Measurements from ENCODE around the gene AOPEP. TPM values are rescaled to one million over a fixed set of nuclear protein-coding genes. Genes with fewer than 3 reads are reported as not detected.

Gene AOPEP
- total RNA-seq, 1 experiment from 2014 or later: 15.0 TPM

GRCh38 chr9:95053611-95054570 lies 327.4 kb downstream of the AOPEP start:
- Histone ChIP-seq H2BK120ac (ENCODE audit: low read depth, low read length, poor library complexity, severe bottlenecking) (no peak overlapping the region), H3K9ac (ENCODE audit: extremely low read depth, insufficient read length, low read length) (no peak overlapping the region), H3K14ac (ENCODE audit: insufficient read depth, low read length) (no peak overlapping the region), H3K4me1 (ENCODE audit: insufficient read depth, low read length) (peaks cover 2% of the 10 kb centered on the region; the same call in 1 of the 2 replicates), H2AK5ac (ENCODE audit: insufficient read length, low read length) (no peak overlapping the region), H3K56ac (ENCODE audit: insufficient read length, low read depth, low read length) (no peak overlapping the region), H2BK15ac (ENCODE audit: low read depth, low read length) (no peak overlapping the region), H3K9me3 (ENCODE audit: control insufficient read depth, low read depth, low read length) (no peaks in the 10 kb centered on the region), H3K4ac (ENCODE audit: low read depth, low read length) (no peak overlapping the region), H3K79me2 (ENCODE audit: insufficient read depth, low read length) (no peaks in the 10 kb centered on the region), H4K20me1 (ENCODE audit: control insufficient read depth, insufficient read depth, insufficient read length) (no peaks in the 10 kb centered on the region), H2BK12ac (ENCODE audit: insufficient read length, low read depth, low read length) (no peak overlapping the region), H3K4me2 (ENCODE audit: insufficient read depth, insufficient read length, low read length) (no peak overlapping the region), H3K18ac (ENCODE audit: insufficient read length, low read depth, low read length) (no peak overlapping the region), H3K79me1 (ENCODE audit: insufficient read depth, low read depth, low read length, poor library complexity, severe bottlenecking) (no peaks in the 10 kb centered on the region), H4K8ac (replicated peaks; ENCODE audit: insufficient read length, low read depth, low read length) (no peak overlapping the region), H3K27me3 (ENCODE audit: insufficient read depth, low read length) (no peaks in the 10 kb centered on the region), H2BK20ac (ENCODE audit: low read depth, low read length, poor library complexity, severe bottlenecking) (no peak overlapping the region), H3K27ac (ENCODE audit: insufficient read length, low read depth, low read length) (no peak overlapping the region), H4K5ac (ENCODE audit: insufficient read length, low read depth, low read length) (no peak overlapping the region), H4K91ac (ENCODE audit: insufficient read length, low read depth, low read length) (no peak overlapping the region), H3K23me2 (ENCODE audit: insufficient read length, low read depth, low read length, poor library complexity, severe bottlenecking) (no peaks in the 10 kb centered on the region), H3T11ph (ENCODE audit: low read length) (no peak overlapping the region), H2AFZ (ENCODE audit: low read length) (no peak overlapping the region), H2BK5ac (ENCODE audit: insufficient read length, low read length) (no peak overlapping the region), H3K23ac (ENCODE audit: insufficient read length, low read depth, low read length) (no peak overlapping the region)
- no peak for TF ChIP-seq CTCF (conservative IDR thresholded peaks at IDR 0.05)
- WGBS (ENCODE audit: extremely low coverage, insufficient read length, low lambda C conversion rate): no CpG with 5 or more reads among the region's 5 CpGs
- Mint-ChIP-seq H3K4me3 (no peak overlapping the region), H3K27ac (no peak overlapping the region), H3K4me1 (peaks cover 19 to 43% of the 10 kb centered on the region in 2 experiments), H3K9me3 (no peaks in the 10 kb centered on the region), H3K36me3 (ENCODE audit: insufficient read depth in 1 of 3, low read depth in 3 of 3) (no peaks in the 10 kb centered on the region), H3K27me3 (ENCODE audit: low read depth) (peaks cover 12% of the 10 kb centered on the region)
- no peak for DNase-seq
